GM19463 (cell line): Measurements from ENCODE around the gene SZT2.

Experiments
- ATAC-seq: cut with Tn5 transposase; IDR thresholded peaks from one replicate; pipeline ENCODE4 v1.9.1; 2021; ENCODE audit warnings: mild to moderate bottlenecking, moderate library complexity; ENCODE audit not compliant: unreplicated experiment

Gene SZT2

DNA sequence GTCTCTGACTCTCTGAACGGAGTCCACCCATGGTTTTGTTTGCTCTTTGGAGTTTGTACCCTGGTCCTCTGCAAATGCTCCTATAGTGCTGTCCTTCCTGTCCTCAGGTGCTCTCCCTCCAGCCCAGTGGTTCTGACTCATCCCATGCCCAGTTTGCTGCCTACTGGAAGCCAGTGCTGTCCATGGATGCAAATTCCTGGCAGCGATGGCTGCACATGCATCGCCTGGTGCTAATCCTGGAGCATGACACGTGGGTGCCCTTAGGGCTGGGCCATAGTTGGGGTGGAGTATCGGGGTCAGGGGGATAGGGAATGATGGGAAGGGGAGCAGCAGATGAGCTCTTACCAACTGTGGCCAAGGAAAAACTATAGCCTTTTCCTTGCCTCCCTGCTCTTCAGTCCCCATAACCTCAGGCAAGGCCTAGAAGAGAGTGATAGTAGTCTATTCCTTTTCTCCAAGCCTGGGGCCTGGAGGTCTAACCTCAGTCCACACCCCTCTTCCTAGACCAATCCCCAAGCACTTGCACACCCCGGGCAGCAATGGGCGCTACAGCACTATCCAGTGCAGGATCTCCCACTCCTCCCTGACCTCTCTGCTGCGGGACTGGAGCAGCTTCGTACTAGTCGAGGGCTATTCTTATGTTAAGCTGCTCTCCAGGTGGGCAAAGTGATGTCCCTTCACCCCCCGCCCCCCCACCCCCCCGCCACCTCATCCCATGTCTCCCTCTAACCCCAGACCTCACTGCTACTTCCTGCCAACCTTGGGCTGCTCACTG lies 32.5 kb downstream of the SZT2 start:
- no peak for ATAC-seq

DNA sequence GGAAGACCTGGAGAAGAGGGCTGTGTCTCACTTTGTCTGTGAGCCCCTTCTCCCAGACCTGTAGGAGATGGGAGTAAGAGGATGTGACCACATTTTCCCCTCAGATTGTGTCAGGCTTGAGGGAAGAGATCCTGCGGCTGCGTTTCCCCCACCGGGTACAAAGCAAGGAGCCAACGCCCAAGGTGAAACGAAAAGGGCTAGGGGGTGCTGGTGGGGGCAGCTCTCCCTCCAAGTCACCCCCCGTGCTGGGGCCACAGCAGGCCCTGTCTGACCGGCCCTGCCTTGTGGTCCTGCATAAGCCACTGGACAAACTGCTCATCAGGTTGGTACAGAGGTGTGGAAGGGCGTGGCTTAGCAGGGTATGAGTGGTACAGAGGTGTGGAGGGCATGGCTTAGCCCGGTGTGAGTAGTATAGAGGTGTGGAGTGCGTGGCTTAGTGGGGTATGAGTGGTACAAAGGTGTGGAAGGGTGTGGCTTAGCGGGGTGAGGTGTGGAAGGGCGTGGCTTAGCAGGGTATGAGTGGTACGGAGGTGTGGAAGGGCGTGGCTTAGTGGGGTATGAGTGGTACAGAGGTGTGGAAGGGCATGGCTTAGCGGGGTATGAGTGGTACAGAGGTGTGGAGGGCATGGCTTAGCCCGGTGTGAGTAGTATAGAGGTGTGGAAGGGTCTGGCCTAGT lies 33.4 kb downstream of the SZT2 start:
- no peak for ATAC-seq

DNA sequence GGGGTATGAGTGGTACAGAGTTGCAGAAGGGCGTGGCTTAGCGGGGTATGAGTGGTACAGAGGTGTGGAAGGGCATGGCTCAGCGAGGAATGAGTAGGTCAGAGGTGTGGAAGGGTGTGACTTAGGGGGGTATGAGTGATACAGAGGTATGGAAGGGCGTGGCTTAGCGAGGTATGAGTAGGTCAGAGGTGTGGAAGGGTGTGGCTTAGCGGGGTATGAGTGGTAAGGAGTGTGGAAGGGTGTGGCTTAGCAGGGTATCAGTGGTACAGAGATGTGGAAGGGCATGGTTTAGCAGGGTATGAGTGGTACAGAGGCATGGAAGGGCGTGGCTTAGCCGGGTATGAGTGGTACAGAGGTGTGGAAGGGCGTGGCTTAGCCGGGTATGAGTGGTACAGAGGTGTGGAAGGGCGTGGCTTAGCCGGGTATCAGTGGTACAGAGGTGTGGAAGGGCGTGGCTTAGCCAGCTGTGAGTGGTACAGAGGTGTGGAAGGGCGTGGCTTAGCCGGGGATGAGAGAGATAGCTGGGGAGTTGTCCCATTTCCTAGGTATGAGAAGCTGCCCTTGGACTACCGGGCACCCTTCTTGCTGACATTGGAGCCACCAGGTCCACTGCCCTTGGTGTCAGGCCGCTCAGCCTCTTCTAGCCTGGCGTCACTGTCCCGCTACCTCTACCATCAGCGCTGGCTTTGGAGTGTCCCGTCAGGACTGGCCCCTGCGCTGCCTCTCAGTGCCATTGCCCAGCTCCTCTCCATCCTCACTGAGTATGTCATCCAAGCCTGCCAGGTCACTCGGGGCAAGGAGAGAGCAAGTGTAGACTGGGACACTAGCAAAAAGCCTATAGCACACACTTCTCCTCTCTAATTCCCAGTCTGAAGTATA lies 34.2 kb downstream of the SZT2 start:
- ATAC-seq = no peak

DNA sequence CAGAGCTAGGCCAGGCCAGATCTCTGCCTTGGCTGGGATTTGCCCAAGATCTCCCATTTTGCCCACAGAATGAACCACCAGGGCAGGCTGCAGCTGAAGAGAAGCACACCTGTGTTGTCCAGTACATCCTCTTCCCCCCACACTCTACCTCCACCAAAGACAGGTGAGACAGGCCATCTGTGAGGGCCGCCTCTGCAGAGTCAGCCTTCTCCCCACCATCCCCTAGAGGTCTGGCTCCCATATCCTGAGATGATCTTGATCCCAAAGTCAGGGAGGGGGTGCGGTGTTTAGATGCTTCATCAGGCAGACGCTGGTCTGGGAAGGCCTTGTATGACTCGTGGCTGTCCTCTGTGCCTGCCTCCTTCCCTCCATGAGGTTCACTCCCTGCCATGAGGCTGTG lies 35.3 kb downstream of the SZT2 start:
- no peak for ATAC-seq

DNA sequence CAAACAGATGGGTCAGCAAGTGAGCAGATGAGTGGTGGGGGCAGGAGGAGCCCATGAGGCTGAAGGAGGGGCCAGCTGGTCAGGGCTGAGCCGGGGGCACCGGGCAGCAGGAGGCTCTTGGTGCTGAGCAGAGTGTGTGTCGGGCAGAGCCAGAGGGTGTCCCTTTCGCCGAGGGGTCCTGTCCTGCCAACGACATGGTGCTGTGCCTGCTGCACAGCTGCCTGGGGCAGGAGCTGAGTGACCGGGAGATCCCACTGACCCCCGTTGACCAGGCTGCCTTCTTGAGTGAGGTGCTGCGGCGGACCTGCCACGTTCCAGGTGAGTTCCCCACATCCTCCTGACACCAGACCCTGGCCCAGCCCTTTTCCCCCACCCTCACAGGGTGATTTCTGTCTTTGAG lies 36.5 kb downstream of the SZT2 start:
- no peak for ATAC-seq

DNA sequence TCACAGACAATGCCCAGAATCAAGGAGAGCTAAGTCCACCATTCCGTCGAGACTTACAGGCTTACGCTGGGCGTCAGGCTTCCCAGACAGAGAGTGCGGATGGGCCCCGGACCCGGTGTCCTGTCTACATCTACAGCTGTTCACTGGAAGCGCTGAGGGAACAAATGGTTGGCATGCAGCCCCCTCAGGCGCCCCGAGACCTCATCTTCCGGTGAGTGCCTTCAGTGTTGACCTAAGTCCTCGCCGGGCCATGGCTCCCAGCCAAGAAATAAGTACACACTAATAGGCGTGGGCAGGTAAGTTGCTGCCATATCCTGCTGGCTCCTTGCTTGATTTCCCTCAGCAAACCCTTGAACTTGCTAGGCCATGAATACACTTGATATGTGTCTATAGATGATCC lies 37.8 kb downstream of the SZT2 start:
- no peak for ATAC-seq

DNA sequence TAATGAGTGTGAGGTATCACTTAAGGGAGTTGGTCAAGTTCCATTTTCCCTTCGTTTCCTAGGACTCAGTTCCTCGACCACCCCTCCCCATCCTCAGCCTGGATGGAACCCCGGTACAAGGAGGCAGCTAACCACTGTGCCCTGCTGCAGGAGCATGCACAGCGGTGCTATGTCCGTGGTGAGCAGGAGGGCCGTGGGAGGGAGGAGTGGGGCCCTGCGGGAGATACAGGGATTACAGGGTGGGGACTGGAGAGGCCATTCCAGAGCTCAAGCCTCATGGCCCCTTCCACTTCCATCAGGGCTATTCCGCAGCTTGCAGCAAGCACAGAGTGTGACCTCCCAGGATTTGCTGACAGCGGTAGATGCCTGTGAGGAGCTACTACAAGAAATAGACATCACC lies 38.2 kb downstream of the SZT2 start:
- ATAC-seq = no peak

DNA sequence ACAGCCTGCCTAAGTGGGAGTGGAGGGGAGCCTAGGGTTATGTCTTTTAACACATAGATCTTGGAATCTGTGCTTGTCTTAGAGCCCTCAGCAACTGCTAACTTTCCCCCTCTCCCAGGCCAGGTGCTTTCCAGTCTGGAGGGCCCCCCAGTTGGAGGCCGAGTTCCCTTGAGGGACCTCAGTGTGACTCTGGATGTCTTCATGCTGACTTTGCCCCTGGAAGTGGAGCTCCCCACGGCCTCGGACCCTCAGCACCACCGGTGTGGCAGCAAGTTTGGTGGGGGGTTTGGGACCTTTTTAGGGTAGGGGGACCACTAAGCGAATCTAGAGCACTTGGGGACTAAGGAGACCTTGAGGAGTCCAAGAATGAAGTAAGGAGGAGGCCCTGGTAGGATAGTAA lies 41.1 kb downstream of the SZT2 start:
- no peak for ATAC-seq

DNA sequence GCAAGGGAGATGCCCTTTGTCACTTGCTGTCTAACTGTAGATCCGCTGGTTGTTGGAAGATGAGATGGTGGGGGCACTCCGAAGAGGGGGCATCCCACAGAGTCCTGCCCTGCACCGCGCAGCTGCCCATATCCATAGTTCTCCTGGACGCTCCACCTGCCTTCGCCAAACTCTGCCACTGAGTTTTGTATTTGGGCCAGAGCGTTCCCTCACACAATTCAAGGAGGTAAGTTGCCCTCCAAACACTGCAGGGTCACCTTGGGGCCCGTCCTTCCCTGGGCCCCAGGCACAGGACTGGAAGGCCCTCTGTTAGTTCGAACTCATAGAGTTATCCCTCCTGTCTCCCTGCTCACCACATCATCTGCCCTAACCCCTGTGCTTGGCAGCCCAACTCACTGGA lies 42.0 kb downstream of the SZT2 start:
- no peak for ATAC-seq

DNA sequence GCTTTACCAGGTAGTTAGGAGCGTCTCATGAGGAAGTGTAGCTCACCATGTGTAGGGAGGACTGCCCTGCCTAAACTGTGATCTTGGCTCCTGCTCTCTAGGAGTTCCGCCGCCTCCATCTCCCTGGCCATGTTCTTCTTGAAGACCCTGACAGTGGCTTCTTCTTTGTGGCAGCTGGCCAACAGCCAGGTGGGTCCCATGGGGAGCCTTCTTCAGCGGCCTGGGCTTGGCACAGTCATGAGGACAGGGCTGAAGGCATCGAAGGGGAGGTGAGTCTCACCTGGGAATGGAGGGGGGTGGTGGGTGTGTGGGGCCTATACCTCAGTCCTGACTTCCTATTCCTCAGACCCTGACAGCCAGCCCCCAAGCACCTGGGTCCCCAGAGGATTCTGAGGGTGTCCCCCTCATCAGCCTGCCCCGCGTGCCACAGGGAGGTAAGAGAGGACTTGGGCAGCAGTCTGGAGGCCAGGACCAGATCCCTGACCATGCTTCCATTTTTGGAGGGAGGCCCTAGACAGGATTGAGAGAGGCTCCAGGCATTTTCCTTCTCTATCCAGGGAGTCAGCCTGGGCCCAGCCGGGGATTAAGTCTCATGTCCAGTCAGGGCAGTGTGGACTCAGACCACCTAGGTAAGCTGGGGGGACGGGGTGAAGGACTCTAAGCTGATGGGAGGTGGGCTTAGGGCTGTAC lies 42.6 kb downstream of the SZT2 start:
- ATAC-seq = no peak

DNA sequence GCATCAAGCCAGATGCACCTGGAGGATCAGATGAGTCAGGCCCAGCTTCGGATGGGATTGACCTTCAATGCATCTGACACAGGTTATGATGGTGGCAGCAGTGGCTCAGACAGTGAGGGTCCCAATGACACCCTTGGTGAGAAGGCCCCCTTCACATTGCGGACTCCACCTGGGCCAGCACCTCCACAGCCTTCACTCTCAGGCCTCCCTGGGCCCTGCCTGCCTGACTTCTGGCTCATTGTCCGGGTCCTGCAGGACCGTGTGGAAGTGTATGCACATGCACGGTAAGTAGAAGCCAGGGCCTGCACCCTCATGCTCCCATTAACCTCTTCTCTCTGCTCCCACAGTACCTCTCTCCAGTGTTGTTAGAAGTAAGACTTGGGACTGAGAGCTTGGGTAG lies 43.2 kb downstream of the SZT2 start:
- ATAC-seq = no peak

DNA sequence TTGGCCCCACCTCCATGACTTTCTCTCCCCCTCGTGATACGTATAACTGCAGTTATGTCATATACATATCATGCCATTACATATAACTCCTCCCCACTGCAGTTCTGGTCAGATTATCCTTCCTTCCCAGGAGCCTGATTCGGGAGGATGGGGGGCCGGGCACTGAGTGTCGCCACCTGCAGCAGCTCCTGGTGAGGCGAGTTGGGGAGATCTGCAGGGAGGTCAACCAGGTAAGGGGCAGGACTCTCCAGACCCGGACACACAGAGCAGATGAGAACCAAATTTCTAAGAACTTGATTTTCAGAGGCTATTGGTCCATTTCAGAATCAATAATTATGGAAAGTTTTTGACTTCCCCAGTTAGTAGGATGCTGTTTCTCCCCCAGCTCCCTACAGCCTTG lies 44.6 kb downstream of the SZT2 start:
- no peak for ATAC-seq

DNA sequence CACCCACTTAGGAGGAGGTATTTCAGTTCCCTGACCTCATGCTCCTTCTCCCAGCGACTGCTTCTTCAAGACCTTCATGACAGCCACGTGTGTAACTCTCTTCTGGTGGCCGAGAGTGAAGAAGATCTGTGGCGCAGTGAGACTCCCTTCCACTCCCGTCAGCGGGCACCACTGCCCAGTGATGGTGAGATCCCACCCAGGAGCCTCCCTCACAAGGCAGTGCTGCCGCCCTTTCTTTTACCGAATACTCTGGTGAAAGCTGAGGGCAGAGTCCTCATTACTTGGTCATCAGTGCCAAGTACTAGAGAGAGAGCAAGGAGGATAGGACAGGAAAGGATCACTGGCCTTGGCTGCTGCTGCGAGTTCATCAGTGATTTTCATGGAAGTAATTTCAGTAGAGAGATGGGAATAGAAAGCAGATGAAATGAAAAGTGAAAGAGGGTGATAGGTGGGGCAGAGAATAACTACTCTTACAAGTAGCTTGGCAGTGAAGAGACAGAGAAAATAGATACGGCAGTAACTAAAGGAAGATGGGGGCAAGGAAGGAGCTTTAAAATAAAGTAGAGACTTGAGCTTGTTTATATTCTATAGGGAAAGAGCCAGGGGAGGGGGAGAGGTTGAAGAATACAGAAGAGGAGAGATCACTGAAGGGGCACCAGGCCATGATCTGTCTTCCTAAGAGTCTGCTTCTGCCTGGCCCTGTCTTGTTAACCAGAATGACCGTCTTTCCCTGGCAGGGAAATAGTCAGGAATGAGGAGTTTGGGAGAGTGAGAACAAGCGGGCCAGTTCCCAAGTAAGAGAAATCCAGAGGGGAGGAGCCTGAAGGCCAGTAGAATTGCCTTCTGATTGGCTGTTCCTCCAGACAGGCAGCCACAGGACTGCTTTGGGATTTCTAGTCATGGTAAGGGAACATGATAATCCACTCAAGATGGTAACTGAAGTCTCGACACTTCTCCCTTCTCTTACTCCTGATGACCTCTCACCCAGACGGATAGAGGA lies 45.7 kb downstream of the SZT2 start:
- no peak for ATAC-seq

DNA sequence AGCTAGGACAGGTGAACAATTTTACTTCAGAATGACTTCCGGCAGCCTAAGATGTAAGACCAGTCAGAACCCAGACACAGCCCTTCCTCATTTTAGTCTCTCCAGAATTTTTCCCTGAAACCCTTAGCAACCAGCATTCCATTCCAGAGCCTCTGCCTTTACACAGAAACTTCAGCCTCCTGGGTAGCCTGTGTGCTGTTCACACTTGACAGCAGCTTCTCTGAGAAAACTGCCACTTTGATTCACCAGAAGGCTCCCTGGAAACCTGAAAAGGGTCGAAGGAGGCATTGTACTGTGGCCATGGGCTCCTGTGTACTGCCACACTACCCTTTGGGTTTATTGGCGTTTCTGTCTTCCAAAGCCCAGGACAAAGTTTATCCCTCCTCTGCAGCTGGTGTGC lies 46.7 kb downstream of the SZT2 start:
- ATAC-seq = no peak

DNA sequence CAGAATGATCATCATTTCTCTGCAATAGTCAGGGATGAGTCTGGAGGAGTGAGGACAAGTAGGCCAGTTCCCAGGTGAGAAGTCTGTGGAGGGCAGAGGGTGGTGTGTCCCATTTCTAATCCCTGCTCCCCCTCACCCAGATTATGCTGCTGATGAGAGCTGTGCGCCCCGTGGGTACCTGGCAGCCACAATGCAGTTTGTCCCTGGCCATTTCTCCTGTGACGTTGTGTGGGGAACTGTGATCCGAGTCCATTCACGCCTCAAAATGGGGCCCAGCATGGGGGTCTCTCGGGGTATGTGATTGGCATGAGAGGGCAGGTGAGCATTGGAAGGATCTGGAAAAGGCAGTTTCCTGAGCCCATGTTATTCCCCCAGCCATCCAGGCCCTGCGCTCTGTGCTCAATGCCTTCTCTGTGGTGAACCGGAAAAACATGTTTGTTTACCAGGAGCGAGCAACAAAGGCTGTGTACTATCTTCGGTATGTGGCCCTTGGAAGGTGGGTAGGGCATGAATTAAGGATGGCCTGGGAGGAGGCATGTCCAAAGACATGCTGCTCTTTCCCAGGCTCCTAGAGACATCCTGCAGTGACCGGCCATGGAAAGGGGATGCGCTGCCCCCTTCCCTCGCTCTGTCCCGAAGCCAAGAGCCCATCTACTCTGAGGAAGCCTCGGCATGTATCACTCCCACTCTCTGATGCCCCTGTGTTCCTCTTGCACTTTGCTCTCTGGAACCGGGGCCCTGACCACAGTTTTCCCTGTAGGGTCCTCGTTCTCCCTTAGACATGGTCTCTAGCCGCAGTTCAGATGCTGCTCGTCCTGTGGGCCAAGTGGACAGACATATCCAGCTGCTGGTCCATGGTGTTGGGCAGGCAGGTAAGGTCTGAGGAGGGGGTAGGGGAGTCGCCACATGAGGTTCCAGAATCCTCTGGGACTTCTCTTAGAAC lies 47.6 kb downstream of the SZT2 start:
- ATAC-seq = no peak

DNA sequence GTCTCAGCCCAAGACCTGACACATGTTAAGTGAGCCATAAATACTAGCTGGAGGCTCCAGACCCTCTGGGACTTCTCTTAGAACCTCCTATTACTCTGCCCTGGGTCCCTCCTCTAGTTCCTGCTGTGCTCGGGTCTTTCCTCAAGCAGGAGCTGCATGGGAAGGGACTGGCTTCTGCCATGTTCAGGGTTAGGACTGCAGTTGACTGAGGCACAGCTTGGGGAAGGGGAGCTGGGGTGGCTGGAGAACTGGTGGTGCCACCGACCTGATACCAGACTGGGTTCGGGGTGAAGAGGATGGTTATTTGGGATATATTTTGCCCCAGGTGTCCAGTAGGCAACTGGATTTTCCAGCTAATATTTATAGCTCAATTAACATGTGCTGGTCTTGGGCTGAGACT lies 48.3 kb downstream of the SZT2 start:
- ATAC-seq = no peak

DNA sequence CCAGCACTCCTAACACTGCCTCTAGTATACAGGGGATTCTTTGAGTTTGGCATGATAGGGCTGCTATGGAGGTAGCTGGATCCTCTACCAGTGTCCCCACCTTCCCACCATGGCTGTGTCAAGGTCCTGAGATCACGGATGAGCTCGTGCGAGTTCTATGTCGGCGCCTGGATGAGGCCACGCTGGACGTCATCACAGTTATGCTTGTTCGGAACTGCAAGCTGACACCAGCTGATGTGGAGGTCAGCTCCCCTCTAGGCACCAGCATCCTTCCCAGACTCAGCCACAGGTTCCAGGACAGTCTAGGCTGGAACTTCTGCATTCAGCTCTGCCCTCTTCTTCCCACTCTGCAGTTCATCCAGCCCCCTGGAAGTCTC lies 48.9 kb downstream of the SZT2 start:
- no peak for ATAC-seq

DNA sequence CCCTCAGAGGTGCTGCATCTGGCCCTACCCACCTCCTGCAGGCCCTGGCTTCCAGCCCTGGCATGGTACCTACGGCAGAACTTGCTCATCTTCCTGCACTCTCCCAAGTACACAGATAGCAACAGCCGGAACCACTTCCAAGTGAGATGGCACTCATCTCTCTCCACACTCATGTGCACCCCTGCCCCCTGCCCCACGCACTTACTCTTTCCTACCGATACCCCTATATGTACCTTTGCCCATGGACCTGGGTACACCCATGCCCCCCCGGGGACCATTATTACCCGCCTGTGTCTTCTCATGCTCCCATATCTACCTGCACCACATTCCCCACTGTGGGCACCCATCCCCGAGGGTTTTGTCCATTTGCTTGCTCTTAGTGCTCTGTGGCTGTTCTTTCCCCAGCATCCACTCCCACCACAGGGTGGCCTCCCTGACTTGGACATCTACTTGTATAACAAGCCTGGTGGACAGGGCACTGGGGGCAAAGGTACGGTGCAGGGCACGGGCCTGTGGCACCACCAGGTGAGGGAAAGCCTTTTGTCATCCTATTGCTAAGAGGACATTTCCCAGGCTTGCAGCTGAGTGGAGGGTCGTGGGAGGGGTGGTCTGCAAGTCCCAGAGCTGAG lies 49.4 kb downstream of the SZT2 start:
- ATAC-seq = no peak
